VCaP (cell line): Measurements from ENCODE around the gene ATG4A.

Experiments
- H3K27ac ChIP-seq: fragments of 450-650 bp; 2 replicates; pipeline ENCODE4 v1.5.1; 2017
- TF ChIP-seq, protein P1 (sequence below): fragments of 450-650 bp; conservative IDR thresholded peaks from 2 replicates; pipeline ENCODE4 v1.5.1; 2017; ENCODE audit warnings: mild to moderate bottlenecking, moderate library complexity

Gene ATG4A

DNA sequence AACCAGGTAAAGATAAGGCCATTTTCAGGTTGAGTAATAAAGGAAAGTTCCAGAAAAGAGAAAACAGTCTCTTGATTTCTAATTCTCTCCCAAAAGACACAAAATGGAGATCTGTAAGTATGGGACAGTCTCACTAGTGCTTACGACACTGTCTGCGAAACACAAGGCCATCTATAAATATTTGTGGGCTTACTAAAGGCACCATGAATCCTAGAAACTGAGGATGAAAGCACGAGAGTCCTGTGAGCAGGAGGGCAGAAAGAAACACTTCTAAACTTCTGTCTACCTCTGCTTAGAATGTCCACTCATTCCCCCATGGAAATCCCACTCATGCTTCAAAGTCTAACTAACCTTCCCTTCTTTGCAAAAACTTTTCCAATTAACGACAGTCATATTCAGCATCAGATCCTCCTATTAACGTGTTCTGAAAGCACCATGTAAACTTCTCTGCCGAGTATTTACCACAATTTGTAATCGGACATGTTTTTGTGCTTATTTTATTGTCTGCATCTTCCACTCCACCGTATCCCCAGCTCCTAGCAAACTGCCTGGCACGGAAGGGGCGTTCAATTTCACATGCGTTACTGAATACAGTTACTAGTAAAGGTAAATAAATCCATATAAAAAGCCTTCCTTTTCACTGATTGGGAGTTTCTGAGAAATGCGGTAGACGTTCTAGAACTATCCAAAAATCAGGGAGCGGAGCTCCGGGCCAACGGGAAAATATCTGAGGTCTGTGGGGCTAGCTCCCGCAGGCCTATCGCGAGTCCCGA is 901 bp upstream of the ATG4A start:
- H3K27ac ChIP-seq, result peak overlapping the region; percentile 66

DNA sequence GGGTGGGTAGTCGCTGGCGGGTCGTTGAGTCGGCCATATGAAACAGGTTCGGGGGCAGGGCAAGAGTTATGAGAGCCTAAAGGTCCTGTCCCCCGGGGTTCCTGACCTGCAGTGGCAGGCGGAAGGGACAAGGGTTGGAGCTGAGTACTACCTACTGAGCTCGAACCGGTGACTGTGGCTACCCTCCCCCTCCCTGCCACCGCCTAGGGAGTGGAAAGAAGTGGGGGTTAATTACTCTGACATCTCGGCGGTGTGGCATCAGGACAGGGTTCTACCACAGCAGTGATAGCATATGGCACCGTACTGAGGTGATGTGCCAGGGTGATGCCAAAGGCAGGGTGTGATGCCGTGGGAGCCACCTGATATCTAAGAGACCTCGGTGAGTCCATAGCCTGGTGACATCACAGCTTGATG is 307 bp downstream of the ATG4A start:
- H3K27ac ChIP-seq, result no peak overlapping the region

More for the DNA sequence above, 901 bp upstream of the ATG4A start:
- TF ChIP-seq, protein P1, sequence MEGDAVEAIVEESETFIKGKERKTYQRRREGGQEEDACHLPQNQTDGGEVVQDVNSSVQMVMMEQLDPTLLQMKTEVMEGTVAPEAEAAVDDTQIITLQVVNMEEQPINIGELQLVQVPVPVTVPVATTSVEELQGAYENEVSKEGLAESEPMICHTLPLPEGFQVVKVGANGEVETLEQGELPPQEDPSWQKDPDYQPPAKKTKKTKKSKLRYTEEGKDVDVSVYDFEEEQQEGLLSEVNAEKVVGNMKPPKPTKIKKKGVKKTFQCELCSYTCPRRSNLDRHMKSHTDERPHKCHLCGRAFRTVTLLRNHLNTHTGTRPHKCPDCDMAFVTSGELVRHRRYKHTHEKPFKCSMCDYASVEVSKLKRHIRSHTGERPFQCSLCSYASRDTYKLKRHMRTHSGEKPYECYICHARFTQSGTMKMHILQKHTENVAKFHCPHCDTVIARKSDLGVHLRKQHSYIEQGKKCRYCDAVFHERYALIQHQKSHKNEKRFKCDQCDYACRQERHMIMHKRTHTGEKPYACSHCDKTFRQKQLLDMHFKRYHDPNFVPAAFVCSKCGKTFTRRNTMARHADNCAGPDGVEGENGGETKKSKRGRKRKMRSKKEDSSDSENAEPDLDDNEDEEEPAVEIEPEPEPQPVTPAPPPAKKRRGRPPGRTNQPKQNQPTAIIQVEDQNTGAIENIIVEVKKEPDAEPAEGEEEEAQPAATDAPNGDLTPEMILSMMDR, result no peak

DNA sequence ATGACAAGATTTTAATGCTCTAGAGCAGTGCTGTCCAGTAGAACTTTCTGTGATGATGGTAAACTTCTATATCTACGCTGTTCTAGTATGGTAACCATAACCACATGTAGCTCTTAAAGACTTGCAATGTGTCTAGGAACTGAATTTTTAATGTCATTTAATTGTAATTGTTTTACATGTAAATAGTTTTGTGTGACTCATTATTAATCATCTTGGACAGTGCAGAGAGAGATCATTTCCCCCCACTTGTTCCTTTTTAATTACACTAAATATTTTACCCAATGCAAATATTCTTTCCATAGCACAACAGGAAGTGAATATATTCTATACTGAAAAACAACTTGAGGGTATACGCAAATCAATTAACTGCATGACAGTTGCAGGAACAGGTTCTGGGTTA is 5.8 kb downstream of the ATG4A start:
- H3K27ac ChIP-seq, result no peak overlapping the region
- TF ChIP-seq, protein P1, result no peak

More for the DNA sequence above, 307 bp downstream of the ATG4A start:
- TF ChIP-seq, protein P1, result no peak

DNA sequence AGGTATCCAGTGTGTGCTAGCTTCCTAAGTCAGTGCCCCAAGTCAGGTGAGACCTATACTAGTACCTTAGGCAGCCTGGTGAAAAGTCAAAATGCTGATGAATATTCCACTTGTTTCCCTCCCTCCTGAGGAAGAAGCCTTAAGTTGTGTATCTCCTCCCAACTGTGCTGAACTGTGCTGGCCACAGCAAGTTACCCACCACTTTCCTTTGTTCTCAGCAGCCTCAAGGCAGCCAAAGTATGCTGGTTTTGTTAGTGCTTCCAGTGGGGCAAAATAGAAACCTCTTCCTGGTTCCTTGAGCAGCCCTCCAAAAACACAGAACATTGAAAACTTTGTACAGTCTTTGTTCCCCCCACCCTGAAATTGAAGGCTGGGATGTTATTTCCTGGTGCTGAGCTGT is 13.9 kb downstream of the ATG4A start:
- H3K27ac ChIP-seq, result no peak overlapping the region
- TF ChIP-seq, protein P1, result no peak

DNA sequence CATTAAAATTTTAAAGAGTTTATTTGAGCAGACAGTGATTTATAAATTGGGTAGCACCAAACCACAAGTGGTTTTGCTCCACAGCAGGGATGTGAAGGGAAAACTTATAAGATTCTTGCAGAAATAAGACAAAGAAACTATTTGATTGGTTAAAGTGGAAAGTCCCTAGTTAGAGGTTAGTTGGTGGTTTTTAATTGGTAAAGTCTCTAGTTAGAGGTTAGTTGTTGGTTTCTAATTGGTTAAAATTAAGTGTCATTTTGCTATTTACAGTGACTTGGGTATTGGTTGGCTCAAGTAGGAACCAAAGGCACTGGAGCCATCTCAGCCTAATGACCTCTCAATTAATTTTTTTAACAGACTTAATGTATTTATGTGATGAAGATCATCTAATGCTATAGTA is 23.0 kb downstream of the ATG4A start:
- H3K27ac ChIP-seq, result no peak overlapping the region
- TF ChIP-seq, protein P1, result no peak

DNA sequence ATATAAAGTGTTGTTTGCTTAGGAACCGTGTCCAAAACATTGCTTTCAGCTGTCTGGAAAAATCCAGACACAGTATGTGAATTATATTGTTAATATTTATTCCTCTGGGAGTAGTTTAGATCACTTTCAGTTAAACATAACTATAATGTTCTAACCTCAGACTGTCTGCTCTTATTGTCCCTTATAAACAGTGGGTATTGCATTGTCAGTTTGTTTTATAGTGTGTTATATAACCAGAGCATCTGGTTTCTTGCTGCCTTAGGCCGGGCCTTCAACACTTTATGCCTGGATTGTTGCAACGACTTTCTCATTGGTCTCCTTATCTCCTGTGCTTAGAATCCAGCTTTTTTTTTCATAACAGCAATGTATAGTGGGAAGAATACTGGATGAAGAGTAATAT is 26.4 kb downstream of the ATG4A start:
- TF ChIP-seq, protein P1, result no peak

DNA sequence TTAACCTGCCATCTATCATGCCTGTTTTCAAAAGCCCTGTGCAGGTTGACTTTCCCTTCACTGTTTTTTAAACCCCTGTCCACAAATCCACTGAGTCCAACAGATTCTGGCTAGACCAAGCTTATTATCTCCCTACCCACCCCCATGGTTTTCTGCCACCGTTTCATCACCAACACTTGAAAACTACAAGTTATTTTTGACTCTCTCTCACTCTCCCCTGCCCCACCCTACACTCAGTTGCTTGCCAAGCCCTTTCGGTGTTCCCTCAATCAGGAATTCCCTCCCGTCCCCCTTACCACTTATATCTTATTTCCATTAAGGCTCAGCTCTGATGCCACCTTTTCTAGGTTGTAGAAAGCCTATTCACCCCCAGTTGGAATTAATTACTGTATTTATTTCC is 29.7 kb downstream of the ATG4A start:
- TF ChIP-seq, protein P1, result no peak
- no peak overlapping the region for H3K27ac ChIP-seq

More for the DNA sequence above, 26.4 kb downstream of the ATG4A start:
- H3K27ac ChIP-seq, result no peak overlapping the region
